A204.1 (cell line): Measurements from ENCODE around the gene UNC5C.

ENCODE experiments used
- FAIRE-seq: peaks from 2 replicates; lab custom pipeline; 2012; peaks lifted over from hg19 to GRCh38; lab: Jason Lieb, UNC

The UNC5C gene

GRCh38 chr4:95462921-95463320 is 85.9 kb downstream of the UNC5C start:
- FAIRE-seq, result no peak

DNA sequence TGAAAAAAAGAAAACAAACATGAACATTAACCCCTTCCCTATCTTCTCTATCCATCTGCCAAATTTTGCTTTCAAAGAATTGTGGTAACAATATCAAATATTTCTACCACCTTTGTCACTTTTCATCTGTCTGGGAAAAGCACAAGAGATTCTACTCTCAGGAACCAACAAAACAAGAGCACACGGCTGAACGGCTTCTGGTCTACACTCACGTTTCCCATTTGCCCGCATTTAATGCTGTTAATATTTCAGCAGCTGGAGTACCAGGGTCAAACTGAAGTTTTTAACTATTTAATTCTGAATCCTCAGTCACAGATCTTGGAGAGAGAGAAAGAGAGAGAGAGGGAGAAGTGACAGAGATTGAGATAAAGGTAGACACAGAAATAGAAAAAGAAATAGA is 91.4 kb downstream of the UNC5C start:
- FAIRE-seq, result no peak

- FAIRE-seq, result no peak
Measured at GRCh38 chr4:95450294-95450693, 98.5 kb downstream of the UNC5C start.

DNA sequence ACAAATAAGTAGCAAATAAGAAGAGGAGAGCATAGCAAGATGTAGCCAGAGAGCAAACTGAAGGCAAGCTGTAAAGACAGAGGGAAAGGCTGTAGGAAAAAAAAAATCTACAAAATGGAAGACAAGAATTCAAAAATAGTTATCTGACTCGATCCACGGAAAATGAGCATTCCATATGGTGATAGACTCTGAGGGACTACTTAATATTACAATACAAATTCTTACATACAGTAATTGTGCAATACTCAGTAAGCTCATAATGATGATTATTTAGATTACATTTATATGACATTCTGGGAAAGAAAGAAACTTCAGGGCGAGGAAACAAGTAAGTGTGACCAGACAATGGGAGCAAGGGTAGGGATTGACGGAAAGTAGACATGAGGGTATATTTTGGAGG is 102.6 kb downstream of the UNC5C start:
- FAIRE-seq, result no peak

GRCh38 chr4:95445251-95445650 is 103.5 kb downstream of the UNC5C start:
- no peak for FAIRE-seq

- FAIRE-seq, result no peak
Measured at GRCh38 chr4:95444812-95445211, 104.0 kb downstream of the UNC5C start.

DNA sequence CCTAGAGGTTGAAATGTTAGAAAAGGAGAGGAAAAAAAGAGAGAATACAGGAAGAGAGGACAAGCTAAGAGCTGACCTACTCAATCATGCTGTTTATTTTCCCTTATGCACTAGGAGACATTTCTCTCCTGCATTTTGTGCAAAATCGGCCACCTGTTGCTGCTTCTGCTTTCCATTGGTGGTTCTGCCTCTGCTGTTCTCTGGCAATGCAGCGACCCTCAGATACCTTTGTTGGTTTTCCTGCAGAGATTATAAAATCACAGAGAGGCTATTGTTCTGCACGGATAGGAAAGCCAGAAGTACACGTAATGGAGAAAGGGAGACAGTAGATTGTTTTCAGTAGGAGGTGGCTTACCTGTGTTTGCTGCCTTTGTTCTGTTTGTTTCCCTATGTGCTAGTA is 108.9 kb downstream of the UNC5C start:
- FAIRE-seq, result no peak

- FAIRE-seq, result no peak
Measured at GRCh38 chr4:95439071-95439470, 109.7 kb downstream of the UNC5C start.

- FAIRE-seq, result no peak
Measured at GRCh38 chr4:95432466-95432865, 116.3 kb downstream of the UNC5C start.

GRCh38 chr4:95431678-95432077 is 117.1 kb downstream of the UNC5C start:
- no peak for FAIRE-seq

DNA sequence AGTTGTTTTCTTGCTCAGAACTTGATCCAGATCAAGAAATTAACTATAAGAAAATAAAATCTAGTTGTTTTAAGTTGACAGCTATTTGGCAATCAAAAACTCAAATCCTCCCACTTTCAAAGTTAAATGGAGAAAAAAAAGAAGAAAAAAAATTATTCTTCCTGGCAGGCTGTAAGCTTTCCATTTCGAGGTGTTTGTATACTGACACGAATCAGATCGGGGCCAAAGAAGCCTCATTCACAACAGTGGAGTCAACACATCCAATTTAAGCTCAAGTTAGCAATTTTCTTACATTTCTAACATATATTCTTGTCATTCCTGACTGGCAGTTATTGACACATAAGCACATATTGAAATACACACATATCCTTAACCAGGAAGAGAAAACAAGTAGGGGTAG is 119.4 kb downstream of the UNC5C start:
- no peak for FAIRE-seq

DNA sequence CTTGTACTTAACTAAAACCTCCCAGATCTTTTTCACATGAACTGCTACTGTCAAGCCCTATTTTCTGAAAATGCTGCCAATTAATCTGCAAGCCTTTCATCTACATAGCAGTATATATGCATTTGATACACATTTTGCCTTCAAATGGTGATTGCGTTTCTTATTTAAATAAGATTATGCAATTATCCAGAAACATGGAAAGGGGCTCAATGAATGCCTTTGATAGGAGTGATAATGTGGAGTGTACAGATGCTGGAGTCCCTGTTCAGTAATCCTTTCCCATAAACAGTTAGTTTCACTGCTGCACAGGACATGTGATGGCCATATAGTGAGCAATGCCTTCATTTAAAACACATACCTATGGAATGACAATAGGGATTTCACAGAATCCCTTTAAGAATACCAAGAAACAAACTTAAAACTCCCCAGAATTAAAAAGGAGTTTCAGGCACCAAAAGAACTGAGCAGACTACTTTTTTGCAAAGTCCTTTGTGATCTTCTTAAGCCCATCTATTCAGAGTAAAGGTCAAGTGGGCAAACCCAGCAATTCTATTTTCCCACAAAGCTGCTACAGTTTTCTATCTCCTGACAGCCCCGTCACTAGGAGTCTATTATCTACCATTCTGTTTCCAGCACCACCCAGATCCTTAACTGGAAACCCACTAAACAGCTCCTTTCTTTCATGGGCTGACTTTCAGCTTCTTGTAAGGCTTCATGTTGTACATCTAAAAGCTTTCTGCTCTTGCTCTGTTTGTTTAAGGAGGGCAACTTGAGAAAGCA is 120.3 kb downstream of the UNC5C start:
- FAIRE-seq, result no peak

- FAIRE-seq, result no peak
Measured at GRCh38 chr4:95426455-95426854, 122.3 kb downstream of the UNC5C start.

- FAIRE-seq, result no peak
Measured at GRCh38 chr4:95422436-95422835, 126.3 kb downstream of the UNC5C start.

DNA sequence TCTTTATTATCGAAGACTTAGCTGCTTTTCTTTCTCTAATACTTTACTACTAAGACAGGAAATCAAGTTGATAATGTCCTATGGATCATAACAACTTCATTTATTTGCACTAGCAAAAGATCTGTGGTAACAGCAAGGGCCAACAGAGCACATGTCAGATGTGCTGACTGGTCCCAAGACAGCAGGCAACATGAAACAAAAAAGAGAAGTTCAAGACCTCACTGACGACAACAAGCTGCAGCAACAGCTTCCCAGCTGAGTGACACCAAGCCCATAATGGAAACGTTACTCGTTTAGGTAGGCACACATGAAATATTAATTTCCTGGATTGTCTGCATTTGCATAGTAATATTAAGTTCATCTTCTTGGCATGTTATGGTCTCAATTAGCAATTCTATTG is 126.9 kb downstream of the UNC5C start:
- no peak for FAIRE-seq

GRCh38 chr4:95417531-95417930 is 131.2 kb downstream of the UNC5C start:
- FAIRE-seq, result no peak

DNA sequence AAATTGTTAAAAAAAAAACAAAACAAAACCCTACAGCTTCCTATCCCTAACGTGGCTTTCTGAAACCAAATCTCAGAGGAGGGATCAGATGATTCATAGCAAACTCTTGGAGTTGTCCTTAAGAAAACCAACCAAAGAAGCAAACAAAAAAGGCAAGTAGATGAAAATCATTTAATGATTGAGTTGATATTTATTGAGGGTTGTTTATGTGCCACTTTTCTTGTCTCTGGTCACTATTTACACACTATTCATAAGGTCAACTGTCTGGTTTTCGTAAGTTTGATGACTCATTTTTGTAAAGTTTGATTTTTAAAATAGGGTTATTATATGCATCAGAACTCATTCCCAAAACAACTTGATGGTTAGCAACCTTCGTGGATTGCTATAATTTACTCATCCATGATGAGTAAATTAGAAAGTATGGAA is 133.4 kb downstream of the UNC5C start:
- peak; percentile 100 for FAIRE-seq

- FAIRE-seq, result no peak
Measured at GRCh38 chr4:95411371-95412088, 137.2 kb downstream of the UNC5C start.

DNA sequence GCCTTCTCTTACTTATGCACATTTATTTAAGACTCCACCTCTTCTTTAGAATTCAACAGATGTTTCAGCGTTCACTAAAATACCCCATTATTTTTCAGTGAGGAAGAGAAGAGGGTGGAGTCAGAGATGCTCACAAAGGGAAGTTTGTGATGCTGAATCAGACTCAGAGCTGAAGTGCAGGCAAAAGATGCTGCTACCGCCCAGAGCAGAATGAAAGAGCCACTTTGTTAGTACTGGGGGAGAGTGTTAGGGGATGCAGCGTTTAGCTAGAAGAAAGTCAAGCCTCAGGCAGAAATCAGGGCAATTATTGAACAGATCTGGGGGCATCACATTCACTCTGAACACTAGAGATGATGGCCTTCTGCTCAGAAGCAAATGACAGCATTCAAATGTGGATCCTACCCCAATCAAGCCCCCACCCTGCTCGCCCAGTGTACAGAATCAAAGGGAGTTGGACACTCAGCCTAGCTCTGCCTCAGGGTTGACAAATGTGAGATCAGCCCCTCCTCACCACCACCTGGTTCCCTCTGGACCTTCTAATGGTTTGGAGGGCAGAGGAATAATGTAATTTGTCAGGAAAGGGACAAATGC is 138.3 kb downstream of the UNC5C start:
- FAIRE-seq, result no peak

DNA sequence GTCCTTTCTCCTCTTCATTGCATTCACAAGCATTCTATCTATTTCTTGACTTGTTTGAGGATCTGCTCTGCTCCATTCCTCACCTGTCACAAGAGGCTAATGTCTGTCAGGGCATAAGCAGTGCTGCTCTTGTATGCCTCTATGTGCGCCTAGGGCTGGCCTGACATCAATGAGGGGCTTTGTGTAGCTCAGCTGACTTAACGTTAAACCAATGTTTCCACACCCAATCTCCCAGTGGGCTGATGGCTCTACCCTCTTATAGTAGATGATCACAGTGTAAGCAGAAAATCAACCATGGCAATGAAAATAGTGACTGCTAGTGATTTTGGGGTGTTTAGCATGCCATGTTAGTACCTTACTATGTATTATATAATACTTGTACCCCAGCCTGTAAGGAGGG is 139.0 kb downstream of the UNC5C start:
- no peak for FAIRE-seq

DNA sequence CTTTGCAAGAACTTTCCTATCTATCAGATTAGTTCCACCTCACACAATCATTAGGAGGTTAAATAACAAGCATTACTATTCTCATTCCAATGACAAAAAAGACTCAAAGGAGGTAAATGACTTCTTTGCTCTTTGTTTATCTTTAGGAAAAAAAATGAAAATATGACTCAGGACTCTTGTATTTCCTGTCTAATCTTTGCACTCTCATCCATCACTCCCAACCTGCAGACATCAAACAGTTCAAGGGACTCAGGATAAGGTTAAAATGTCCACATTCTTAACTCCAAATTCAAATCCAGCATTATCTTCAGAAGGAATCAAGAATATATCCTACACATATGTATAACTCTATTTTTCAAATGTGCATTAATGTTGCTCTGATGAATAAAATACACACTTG is 139.6 kb downstream of the UNC5C start:
- FAIRE-seq, result no peak

- no peak for FAIRE-seq
Measured at GRCh38 chr4:95402299-95402698, 146.5 kb downstream of the UNC5C start.

DNA sequence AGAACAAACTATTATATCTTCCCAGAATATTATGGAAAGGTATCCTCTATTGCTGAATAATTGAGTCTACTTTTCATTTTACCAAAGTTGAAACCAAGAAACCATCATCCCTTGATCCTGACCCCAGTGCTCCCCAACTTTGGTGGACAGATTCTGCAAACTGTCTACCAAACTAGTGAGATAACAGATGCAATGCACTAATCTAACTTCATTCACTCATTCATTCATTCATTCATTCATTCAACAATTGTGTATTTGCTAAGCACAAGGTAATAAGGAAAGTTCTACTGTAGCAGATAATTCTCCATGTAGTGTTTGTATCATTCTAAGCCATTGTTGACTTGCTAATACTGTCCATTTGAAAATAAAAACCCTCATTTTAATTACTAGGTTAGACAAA is 150.6 kb downstream of the UNC5C start:
- FAIRE-seq, result no peak
